ENCODE results near the gene USP28. TPM values are rescaled to one million over a fixed set of nuclear protein-coding genes. Genes with fewer than 3 reads are reported as not detected.

USP28 gene
- total RNA-seq, 1 experiment from 2014 or later: 49.9 TPM

Other genes with a start within 250 kb of the USP28 start
- gene TMPRSS5, start 169.3 kb downstream of the USP28 start, total RNA-seq (2014; rRNA removed; shearing (Covaris generic)): 0.42 and 0.56 TPM in 2 replicates
- gene ZW10, start 101.9 kb downstream of the USP28 start, total RNA-seq (2014; rRNA removed; shearing (Covaris generic)): 28.2 and 28.3 TPM in 2 replicates
- not detected in 2 replicates for gene CLDN25, start 95.8 kb downstream of the USP28 start, total RNA-seq (2014; rRNA removed; shearing (Covaris generic))
- not detected in 2 replicates for gene HTR3B, start 29.2 kb upstream of the USP28 start, total RNA-seq (2014; rRNA removed; shearing (Covaris generic))
- gene HTR3A, start 99.5 kb upstream of the USP28 start, total RNA-seq (2014; rRNA removed; shearing (Covaris generic)): not detected in 2 replicates
- gene ZBTB16, start 184.1 kb upstream of the USP28 start, total RNA-seq (2014; rRNA removed; shearing (Covaris generic)): not detected in 2 replicates

Measured in SJCRH30 (cell line).